Cerebellar nuclear complex (tissue), 1 donor: Measurements from ENCODE around the gene AXIN1.

ENCODE experiments used
- DNase-seq, 2 experiments: peaks; one replicate each; lab custom pipeline; 2025; lab: John Stamatoyannopoulos, UW

Gene AXIN1

DNA sequence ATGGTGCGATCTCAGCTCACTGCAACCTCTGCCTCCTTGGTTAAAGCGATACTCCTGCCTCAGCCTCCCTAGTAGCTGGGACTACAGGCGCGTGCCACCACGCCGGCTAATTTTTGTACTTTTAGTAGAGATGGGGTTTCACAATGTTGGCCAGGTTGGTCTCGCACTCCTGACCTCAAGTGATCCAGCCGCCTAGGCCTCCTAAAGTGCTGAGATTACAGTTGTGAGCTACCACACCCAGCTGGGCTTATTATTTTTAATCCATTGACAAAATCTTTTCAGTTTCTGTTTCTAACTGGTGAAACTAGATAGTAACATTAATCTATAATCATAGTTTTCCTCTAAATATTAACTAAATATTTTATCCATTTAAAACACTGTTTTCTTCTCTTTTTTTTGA lies 112.0 kb downstream of the AXIN1 start:
- DNase-seq = no peak

DNA sequence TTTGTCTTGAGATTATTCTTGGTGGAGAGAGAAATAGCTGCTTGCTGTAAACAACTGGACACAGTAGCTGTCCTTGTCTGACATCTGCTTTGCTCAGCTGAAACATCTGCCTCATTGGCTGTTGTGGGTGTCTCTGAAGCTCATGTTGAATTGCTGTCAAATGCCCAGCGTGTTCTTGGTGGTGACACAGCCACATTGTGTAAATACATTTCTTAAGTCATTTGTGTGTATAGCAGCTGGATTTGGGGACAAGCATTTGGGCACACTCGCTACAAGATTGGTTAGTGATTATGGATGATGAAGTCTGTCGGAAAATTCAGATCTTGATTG lies 112.6 kb downstream of the AXIN1 start:
- no peak for DNase-seq
